Measurements from ENCODE around the gene NUMBL. TPM values are rescaled to one million over a fixed set of nuclear protein-coding genes. Genes with fewer than 3 reads are reported as not detected.

The NUMBL gene
- total RNA-seq, 1 experiment from 2014 or later = 14.5 TPM

DNA sequence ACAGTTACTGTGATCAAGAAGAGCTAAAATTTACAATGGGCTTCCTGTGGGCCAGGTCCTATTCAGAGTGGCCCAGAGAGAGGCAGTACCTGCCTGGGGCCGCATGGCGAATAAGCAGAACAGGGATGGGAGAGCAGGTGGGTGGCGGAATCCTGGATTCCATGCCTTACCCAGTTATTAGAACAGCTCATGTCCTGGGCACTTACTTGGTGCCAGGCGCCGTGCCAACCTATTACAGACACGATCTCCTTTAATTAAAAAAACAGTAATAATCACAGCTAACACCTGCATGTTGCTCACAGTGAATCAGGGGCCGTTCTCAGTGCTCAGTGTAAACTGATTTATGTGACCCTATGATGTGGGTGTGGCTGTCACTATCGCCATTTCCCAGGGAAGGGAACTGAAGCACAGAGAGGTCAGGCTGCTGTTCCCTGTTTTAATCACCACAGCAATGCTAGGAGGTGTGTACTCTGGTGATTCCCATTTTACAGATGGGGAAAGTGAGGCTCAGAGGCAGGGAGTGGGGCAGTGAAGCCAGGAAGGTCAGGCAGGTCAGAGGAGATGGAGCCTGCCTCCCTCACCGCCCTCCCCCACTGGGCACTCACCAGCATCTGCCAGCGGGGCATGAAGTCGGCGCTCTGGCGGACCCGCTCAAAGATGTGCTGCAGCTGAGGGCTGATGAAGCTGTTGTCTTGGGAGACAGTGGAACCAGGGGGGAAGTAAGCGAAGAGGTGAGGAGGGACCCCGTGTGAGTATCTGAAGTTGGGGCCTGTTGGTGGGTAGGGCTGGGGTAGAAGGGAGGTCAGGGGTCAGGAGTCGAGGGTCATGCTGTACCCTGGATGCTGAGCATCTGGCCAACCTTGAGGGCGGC, 14.3 kb upstream of the NUMBL start:
- no peak overlapping the region for H2AFZ ChIP-seq (ENCODE audit: low read length)
- ChIA-PET CTCF (no interaction called here), POLR2A (ENCODE audit: unreplicated experiment) (no interaction called here)
- ATAC-seq (no peak), DNase-seq (no peak)
- no peaks in the 10 kb centered on the region for H3K36me3 ChIP-seq (ENCODE audit: low read depth, low read length)
- H3K4me1 ChIP-seq (ENCODE audit: insufficient read depth, low read length) = no peaks in the 10 kb centered on the region
- no peaks in the 10 kb centered on the region for H3K27me3 ChIP-seq (ENCODE audit: low read length)
- H3K9me3 ChIP-seq (ENCODE audit: low read length) = no peaks in the 10 kb centered on the region
- no peaks in the 10 kb centered on the region for H4K20me1 ChIP-seq (ENCODE audit: low read length)
- H3K4me3 ChIP-seq (ENCODE audit: low read length) = no peak overlapping the region
- no peaks in the 10 kb centered on the region for H3K9me2 ChIP-seq (replicated peaks; ENCODE audit: low read length)
- H3K4me2 ChIP-seq (ENCODE audit: low read length) = no peak overlapping the region
- no peaks in the 10 kb centered on the region for H3K79me2 ChIP-seq (ENCODE audit: low read length)
- no peaks in the 10 kb centered on the region for H3F3A ChIP-seq (ENCODE audit: low read length, unreplicated experiment)
- BruUV-seq (replicated peaks) = no TSS peak
- TF ChIP-seq EZH2phosphoT487 (IDR thresholded peaks at IDR 0.05; ENCODE audit: borderline replicate concordance, low read length) (no peak), EZH2 (IDR thresholded peaks at IDR 0.05; ENCODE audit: low read length, unreplicated experiment) (no peak)
- TF ChIP-seq, protein P1, sequence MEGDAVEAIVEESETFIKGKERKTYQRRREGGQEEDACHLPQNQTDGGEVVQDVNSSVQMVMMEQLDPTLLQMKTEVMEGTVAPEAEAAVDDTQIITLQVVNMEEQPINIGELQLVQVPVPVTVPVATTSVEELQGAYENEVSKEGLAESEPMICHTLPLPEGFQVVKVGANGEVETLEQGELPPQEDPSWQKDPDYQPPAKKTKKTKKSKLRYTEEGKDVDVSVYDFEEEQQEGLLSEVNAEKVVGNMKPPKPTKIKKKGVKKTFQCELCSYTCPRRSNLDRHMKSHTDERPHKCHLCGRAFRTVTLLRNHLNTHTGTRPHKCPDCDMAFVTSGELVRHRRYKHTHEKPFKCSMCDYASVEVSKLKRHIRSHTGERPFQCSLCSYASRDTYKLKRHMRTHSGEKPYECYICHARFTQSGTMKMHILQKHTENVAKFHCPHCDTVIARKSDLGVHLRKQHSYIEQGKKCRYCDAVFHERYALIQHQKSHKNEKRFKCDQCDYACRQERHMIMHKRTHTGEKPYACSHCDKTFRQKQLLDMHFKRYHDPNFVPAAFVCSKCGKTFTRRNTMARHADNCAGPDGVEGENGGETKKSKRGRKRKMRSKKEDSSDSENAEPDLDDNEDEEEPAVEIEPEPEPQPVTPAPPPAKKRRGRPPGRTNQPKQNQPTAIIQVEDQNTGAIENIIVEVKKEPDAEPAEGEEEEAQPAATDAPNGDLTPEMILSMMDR (conservative IDR thresholded peaks at IDR 0.05; ENCODE audit: low read depth, low read length) = no peak
- intact Hi-C loops (cut with micrococcal nuclease) = no loop called here
- no peak overlapping the region for H3K9ac ChIP-seq (ENCODE audit: low read length)
- H3K27ac ChIP-seq (ENCODE audit: low read length) = no peak overlapping the region

DNA sequence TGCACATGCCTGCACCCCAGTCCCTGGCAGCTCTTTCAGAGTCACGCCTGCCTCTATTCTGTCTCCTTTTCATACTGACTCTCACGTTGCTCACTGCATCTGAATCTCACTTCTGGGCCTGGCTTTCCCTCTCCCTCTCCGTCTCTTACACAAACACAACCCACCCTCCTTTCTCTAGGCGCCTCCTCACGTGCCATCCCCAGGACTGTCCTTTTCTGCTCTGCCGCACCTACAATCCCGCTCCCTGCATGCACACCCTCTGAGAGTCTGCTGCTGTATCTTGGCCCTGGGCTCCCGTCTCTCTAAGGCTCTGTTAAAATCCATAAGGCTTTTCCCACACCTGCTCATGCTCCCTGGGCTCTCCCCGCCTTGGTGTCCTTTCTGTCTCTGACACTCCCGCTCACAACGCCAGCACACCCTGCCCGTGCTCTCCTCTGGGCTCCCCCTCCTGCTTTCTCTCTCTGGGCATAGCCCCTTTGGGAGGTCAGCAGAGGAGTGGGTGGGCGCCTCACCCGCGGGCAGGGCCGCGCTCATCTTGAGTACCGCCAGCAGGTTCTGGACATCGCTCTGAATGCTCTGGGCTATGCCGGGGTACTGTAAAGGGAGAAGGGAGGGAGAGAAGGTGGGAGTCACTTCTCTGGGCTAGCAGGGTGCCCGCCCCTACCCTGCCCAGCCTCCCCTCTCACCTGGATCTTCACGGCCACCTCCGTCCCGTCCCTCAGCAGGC, 12.7 kb upstream of the NUMBL start:
- H3F3A ChIP-seq (ENCODE audit: low read length, unreplicated experiment) = no peaks in the 10 kb centered on the region
- H3K4me1 ChIP-seq (ENCODE audit: insufficient read depth, low read length) = no peaks in the 10 kb centered on the region
- H3K27ac ChIP-seq (ENCODE audit: low read length) = no peak overlapping the region
- no peaks in the 10 kb centered on the region for H3K36me3 ChIP-seq (ENCODE audit: low read depth, low read length)
- H3K9me3 ChIP-seq (ENCODE audit: low read length) = no peaks in the 10 kb centered on the region
- DNase-seq (no peak), ATAC-seq (no peak)
- H3K9ac ChIP-seq (ENCODE audit: low read length) = no peak overlapping the region
- no peak overlapping the region for H2AFZ ChIP-seq (ENCODE audit: low read length)
- no peaks in the 10 kb centered on the region for H3K27me3 ChIP-seq (ENCODE audit: low read length)
- no peak overlapping the region for H3K4me3 ChIP-seq (ENCODE audit: low read length)
- H3K9me2 ChIP-seq (replicated peaks; ENCODE audit: low read length) = no peaks in the 10 kb centered on the region
- intact Hi-C loops (cut with micrococcal nuclease) = no loop called here
- H3K79me2 ChIP-seq (ENCODE audit: low read length) = no peaks in the 10 kb centered on the region
- no peaks in the 10 kb centered on the region for H4K20me1 ChIP-seq (ENCODE audit: low read length)
- TF ChIP-seq, protein P1 (conservative IDR thresholded peaks at IDR 0.05; ENCODE audit: low read depth, low read length) = no peak
- no peak for TF ChIP-seq EZH2 (IDR thresholded peaks at IDR 0.05; ENCODE audit: low read length, unreplicated experiment)
- TF ChIP-seq EZH2phosphoT487 (IDR thresholded peaks at IDR 0.05; ENCODE audit: borderline replicate concordance, low read length) = no peak
- POLR2A ChIA-PET (ENCODE audit: unreplicated experiment) = no interaction called here
- BruUV-seq (replicated peaks) = no TSS peak
- H3K4me2 ChIP-seq (ENCODE audit: low read length) = no peak overlapping the region
- CTCF ChIA-PET = no interaction called here

Data from PC-3 (cell line).